ENCODE results near the gene FANCI.
A peak's percentile ranks its signal among the peaks of the same experiment; 100 is the strongest.

Gene FANCI

GRCh38 chr15:89335298-89336041 lies 91.7 kb downstream of the FANCI start (continued):
- TF ChIP-seq ZNF280D (tag by site-specific recombination; IDR thresholded peaks at IDR 0.05) (0 out of 2 replicates have a peak, but pooled peaks have one; percentile 21), ZNF580 (tag by site-specific recombination; IDR thresholded peaks at IDR 0.05) (0 out of 2 replicates have a peak, but pooled peaks have one; percentile 50)

GRCh38 chr15:89338036-89338435 lies 94.3 kb downstream of the FANCI start:
- Histone ChIP-seq H3K4me1 (ENCODE audit: control insufficient read depth, insufficient read depth, low read length) (peaks cover 5% of the 10 kb centered on the region; the same call in 1 of the 2 replicates), H3K27ac (ENCODE audit: extremely low read depth, low read depth, low read length) (no peak overlapping the region), H3K36me3 (ENCODE audit: control insufficient read depth in 2 of 2, insufficient read depth in 1 of 2, low read length in 2 of 2) (peaks cover 0 to 8% of the 10 kb centered on the region in 2 experiments; a peak in 1 of 3 replicates), H3K4me3 (ENCODE audit: low read depth, low read length) (no peak overlapping the region), H3K9me3 (ENCODE audit: control insufficient read depth, insufficient read depth, low read depth, low read length) (no peaks in the 10 kb centered on the region)
- ChIA-PET CTCF (interaction anchor here (0.7 to 12.0 kb wide), 4 partner anchors 18 to 134 kb away, joined by 3 to 199 read pairs (median 6); no protein-coding TSS in a partner anchor), POLR2A (no interaction called here)
- TF ChIP-seq ZNF777 (tag by site-specific recombination; IDR thresholded peaks at IDR 0.05; ENCODE audit: borderline replicate concordance) (no peak), GLI4 (tag by site-specific recombination; IDR thresholded peaks at IDR 0.05) (no peak), ZNF488 (tag by site-specific recombination; IDR thresholded peaks at IDR 0.05) (no peak)

GRCh38 chr15:89340573-89340972 lies 96.8 kb downstream of the FANCI start:
- CTCF ChIA-PET = interaction anchor here (12.0 kb wide), 1 partner anchor 16 kb away, joined by 199 read pairs; no protein-coding TSS in a partner anchor
- POLR2A ChIA-PET = no interaction called here
- H3K4me1 ChIP-seq (ENCODE audit: control insufficient read depth, insufficient read depth, low read length) = no peaks in the 10 kb centered on the region; the same call in 1 of the 2 replicates

GRCh38 chr15:89341316-89342005 lies 97.7 kb downstream of the FANCI start:
- CTCF ChIA-PET = interaction anchor here (0.6 to 12.0 kb wide), 3 partner anchors 15 to 1749 kb away, joined by 3 to 199 read pairs (median 4); no protein-coding TSS in a partner anchor
- POLR2A ChIA-PET = no interaction called here
- no peaks in the 10 kb centered on the region for H3K4me1 ChIP-seq (ENCODE audit: control insufficient read depth, insufficient read depth, low read length)
- H3K9me3 ChIP-seq (ENCODE audit: control insufficient read depth, insufficient read depth, low read depth, low read length) = no peaks in the 10 kb centered on the region
- TF ChIP-seq MZF1 (tag by site-specific recombination; IDR thresholded peaks at IDR 0.05; ENCODE audit: borderline replicate concordance) (no peak), ZNF433 (tag by site-specific recombination; IDR thresholded peaks at IDR 0.05; ENCODE audit: low read depth) (no peak), ZNF514 (tag by site-specific recombination; IDR thresholded peaks at IDR 0.05) (no peak), RBAK (tag by site-specific recombination; IDR thresholded peaks at IDR 0.05) (no peak), ZNF621 (tag by site-specific recombination; IDR thresholded peaks at IDR 0.05) (no peak), ZNF777 (tag by site-specific recombination; IDR thresholded peaks at IDR 0.05; ENCODE audit: borderline replicate concordance) (no peak), ZNF311 (tag by site-specific recombination; IDR thresholded peaks at IDR 0.05; ENCODE audit: borderline replicate concordance) (no peak), ZNF664 (tag by site-specific recombination; IDR thresholded peaks at IDR 0.05) (no peak), REPIN1 (tag by site-specific recombination; IDR thresholded peaks at IDR 0.05; ENCODE audit: low read depth) (no peak), ZNF513 (tag by site-specific recombination; IDR thresholded peaks at IDR 0.05) (no peak)
- no peaks in the 10 kb centered on the region for H3K36me3 ChIP-seq (ENCODE audit: control insufficient read depth in 2 of 2, insufficient read depth in 1 of 2, low read length in 2 of 2)
- H3K27ac ChIP-seq (ENCODE audit: extremely low read depth, low read depth, low read length) = no peak overlapping the region
- H3K4me3 ChIP-seq (ENCODE audit: low read depth, low read length) = no peak overlapping the region

More at GRCh38 chr15:89340573-89340972, 96.8 kb downstream of the FANCI start:
- Histone ChIP-seq H3K9me3 (ENCODE audit: control insufficient read depth, insufficient read depth, low read depth, low read length) (no peaks in the 10 kb centered on the region), H3K4me3 (ENCODE audit: low read depth, low read length) (no peak overlapping the region), H3K27ac (ENCODE audit: extremely low read depth, low read depth, low read length) (no peak overlapping the region), H3K36me3 (ENCODE audit: control insufficient read depth in 2 of 2, insufficient read depth in 1 of 2, low read length in 2 of 2) (no peaks in the 10 kb centered on the region)
- TF ChIP-seq ZNF169 (tag by site-specific recombination; IDR thresholded peaks at IDR 0.05) (no peak), PRDM1 (tag by site-specific recombination; IDR thresholded peaks at IDR 0.05) (no peak), ZNF155 (tag by site-specific recombination; IDR thresholded peaks at IDR 0.05) (no peak)

All from HEK293 (cell line).